Measurements from ENCODE around the gene GABRB1.

GABRB1 gene

DNA sequence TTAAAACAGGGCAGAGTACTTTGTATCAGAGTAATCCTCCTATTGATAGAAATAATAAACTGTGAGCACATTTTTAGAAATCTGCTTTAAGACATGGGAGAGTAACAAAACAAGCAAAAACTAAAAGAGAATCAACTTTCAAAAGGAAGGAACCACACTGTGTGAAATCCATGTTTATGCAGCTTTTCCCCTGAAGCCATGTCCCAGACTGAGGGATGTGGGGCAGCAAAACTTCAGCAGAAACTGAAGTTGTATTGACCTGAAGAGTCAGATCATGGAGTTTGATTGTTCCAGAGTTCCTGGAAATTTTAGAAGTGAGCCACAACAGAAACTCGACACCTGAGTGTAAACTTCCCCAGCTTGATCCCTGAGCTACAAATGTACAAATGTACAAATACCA lies 378.9 kb downstream of the GABRB1 start:
- no peak for DNase-seq

DNA sequence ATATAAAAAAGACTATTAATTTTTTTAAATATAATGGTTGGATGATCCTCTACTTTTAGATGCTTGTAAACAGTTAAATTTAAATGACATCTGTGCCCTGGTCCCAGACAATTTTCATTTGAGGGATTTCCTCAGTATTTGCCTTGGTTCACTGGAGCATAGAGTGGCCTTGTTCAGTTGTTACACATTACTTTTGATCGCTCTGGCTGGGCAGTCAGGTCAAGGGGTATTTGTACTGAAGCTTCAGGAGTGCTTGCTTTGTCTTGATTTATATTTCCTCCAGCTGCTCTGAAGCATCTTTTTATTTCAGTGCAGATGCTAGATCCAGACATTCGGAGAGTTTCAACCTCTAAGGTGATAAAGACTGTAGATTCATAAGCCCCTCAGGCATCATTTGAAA lies 382.2 kb downstream of the GABRB1 start:
- no peak for DNase-seq

DNA sequence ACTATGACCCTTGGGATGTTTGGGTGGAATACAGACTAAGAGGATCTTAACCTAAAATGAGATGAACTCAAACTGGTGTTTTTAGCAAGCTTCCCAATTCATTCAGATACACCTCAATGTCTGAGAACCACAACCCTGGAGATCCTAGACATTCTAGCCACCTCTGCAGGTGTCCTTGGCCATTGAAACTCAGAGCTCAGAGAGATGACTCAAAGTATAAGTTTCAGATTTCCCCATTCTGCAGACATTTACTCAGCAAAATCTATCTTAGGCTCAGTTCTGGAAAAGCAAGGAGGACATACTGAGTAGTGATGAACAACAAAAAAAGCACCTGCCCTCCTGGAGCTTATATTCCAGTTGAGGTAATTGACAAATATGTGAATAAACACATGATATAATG lies 384.4 kb downstream of the GABRB1 start:
- DNase-seq = no peak

DNA sequence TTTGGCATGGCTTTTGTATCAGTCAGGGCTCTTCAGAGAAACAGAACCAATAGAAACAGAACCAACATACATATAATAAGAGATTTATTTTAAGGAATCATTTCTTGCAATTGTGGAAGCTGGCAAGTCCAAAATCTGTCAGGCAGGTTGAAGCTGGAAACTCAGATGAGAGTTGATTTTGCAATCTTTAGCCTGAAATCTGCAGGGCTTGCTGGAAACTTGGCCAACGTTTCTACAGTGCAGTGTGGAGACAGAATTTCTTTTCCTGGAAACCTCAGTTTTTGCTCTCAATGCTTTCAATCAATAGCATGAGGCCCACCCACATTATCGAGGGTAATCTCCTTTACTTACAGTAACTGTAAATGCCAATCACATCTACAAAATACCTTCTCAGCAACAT lies 386.8 kb downstream of the GABRB1 start:
- no peak for DNase-seq

DNA sequence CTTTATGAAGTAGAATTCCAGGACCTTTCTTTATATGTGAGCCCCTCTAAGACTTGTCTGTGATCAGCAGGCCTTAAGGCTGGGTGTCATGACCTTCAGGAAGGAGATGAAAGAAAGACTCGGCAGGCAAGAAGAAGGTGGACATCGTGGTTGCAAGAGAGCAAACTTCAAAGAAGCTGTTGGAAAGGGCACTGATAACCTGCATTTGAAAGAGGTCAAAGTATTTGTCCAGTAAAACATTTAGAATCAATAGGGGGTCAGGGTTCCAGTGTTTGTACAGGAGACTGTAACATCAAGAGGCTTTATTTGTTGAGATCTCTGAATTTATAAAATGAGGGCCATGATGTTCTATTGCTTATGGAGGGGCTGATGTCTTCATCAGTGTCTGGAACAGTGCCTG lies 387.9 kb downstream of the GABRB1 start:
- no peak for DNase-seq

DNA sequence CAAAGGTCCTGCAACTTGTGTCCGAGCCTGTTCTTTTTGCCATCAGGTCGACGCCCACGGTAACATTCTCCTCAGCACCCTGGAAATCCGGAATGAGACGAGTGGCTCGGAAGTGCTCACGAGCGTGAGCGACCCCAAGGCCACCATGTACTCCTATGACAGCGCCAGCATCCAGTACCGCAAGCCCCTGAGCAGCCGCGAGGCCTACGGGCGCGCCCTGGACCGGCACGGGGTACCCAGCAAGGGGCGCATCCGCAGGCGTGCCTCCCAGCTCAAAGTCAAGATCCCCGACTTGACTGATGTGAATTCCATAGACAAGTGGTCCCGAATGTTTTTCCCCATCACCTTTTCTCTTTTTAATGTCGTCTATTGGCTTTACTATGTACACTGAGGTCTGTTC lies 394.3 kb downstream of the GABRB1 start:
- no peak for DNase-seq

DNA sequence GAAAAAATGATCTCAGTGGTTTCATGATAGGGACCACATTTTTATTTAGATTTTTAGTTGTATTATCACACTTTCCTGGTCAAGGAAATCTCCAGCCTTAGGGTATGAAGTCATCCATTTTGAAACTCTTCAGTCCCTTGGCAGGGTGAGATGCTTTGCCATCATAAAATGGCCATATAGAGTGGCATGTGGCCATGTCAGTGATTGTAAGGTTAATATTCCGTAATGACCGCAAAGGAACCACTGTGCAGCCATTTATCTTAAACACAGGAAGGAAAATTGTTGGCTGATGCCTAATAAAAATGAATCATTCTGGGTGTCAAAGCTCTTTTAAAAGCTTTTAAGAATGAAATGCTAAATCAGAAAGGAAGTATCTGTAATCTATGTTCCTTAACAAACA lies 396.6 kb downstream of the GABRB1 start:
- no peak for DNase-seq

DNA sequence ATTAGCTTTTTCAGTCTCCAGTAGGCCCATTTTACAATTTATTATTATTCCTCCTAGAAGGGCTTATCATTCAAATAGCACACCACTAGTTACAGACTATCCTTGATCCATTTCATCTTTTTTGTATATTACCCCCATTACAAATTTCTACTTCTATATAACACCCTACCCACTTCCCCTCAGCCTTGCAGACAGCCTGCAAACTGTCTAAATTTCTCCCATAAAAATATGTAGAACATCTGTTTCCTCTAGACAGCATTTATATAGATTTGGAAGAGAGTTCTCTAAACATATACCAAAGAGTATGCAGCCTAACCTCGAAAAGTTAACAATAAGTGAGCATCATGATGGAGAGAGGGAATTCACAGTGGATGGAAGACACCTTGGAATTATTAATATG lies 401.4 kb downstream of the GABRB1 start:
- peak in 1 of 2 donors; percentile 45 for DNase-seq

DNA sequence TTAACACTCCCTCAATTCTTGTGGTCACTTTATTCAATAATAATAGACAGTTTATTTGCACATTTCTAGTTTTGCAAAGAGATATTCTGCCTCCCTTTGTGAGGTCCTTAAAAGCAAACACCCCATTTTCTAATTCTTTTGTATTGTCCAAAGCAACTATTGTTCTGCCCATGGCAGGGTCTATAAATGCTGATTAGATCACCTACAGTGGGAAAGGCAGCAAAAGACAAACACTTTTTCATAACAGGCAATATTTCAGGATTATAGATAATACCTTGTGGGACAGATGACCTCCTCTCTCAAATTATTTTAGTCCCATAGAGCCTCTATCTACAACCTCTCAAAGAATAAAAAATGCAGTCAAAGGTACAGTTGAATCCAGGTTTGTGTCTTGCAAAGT lies 403.6 kb downstream of the GABRB1 start:
- DNase-seq = no peak

DNA sequence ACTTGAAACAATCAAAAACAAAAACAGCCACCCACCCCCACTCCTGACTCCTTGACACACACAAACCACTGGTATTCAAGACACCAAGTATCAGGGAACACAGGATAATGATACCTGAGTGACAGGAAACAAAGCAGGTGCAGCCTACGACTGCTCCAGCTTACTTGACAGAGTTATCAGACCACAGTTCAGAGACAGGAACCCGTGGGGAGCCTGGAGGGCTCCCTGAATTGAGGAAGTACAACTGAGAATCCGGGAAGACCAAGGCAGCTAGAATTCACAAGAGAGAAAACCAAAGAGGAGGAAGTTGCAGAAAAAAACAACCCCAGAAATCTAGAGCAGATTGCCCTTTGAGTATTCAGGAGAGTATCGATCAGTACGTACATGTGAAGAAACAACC lies 411.6 kb downstream of the GABRB1 start:
- peak in 1 of 2 donors; percentile 59 for DNase-seq

DNA sequence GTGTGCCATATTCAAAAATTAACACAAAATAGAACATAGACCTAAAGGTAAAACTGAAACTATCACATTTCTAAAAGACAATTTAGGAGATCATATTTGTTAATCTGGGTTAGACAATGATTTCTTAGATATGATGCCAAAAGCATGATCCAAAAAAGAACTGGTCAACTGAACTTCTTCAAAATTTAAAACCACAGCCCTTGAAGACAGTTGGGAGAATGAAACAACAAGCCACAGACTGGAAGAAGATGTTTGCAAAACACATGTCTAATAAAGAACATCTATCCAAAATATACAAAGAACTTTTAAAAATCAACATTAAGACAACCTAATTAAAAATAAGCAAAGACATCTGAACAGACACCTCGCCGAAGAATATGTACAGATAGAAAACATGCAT lies 412.7 kb downstream of the GABRB1 start:
- no peak for DNase-seq

DNA sequence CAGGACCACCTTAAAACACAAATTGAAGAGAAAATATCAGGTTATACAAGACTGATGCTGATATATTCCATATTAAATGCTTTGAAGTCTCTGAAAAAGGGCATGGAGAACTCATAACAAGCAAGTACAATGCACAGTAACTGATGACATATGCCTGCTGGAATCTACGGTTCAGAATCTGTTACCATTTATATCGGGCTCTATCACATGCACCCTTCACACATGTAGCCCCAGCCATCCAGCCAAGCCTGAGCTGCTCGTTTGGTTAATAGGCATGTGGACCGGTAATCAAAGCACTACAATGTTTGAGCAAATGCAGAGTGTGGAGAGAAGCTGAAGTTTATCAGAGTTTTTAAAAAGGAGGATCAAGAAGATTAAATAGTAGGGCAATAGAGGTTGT lies 420.3 kb downstream of the GABRB1 start:
- no peak for DNase-seq

DNA sequence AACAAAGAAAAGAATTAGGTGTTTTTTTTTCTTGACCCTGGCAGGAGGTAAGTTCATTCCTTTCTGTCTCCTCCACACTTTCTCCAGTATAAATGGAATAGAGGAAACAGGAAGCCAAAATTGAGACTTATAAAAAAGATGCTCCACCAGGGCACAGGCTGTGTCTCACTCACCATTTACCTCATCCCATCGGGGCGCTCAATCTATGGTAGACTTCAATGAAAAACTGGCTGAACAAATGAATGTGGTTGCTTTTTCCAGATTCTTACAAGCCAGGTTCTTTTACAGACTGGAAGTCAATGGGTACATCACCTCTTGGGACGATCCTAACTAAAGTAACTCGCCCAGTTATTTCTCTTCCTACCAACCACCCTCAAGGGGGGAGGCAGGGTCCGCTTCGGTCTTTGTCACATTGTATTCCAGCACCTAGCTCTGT lies 431.4 kb downstream of the GABRB1 start:
- DNase-seq = no peak

DNA sequence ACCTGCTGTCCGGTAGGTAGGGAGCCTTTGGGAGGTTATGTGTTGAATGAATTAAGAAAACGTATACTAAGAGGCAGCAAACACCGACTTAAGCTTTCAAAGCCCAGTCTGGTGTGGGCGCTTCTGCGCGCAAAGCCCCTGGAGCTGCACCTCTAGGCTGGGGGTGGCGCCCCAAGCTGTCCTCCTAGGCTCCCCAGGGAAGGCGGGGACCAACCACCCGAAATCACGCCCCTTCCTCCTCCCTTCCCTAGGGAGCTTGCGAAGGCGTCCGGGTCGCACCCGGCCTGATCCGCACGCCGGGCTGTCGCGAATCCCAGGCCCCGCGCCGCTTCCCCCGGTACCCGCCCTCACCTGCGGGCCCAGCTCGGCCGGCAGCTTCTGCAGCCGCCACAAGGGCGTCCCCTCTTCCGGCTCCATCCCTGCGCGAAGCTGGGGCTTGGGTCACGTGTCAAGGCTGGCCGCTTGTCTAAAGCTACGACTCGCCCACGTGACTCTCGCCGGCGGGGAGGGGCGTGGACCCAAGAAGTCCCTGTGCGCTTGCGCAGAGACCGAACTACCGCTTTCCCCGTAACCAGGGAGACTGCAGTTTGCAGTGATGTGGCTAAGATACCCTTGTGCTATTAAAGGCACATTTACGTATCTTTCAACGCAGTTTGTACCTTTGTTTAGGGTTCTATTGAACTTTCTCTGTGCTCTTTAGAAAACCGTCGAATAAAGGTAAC lies 432.0 kb downstream of the GABRB1 start, which contains the start of gene COMMD8:
TSS of gene COMMD8 (minus strand) at position 468 of the 722 bp plus-strand sequence. CDS start at position 417, 51 bp downstream.
- DNase-seq = peak; percentile 88 to 93

DNA sequence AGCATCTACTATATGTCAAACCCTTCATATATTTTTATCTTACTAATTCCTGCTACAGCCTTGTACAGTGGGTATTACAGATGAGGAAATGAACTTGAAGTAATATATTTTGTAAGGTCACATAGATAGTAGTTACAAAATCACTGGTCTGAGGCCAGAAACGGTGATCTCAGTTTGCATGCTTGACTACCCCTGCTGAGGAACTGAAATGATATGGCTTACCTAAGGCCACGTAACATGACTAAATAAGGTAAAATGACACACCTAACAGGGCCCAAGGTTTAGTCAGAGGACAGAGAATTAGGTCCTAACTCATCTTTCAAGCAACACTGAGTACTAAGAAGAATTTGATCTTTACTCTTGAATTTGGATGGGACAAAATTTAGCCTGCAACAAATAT lies 433.6 kb downstream of the GABRB1 start:
- DNase-seq = no peak

DNA sequence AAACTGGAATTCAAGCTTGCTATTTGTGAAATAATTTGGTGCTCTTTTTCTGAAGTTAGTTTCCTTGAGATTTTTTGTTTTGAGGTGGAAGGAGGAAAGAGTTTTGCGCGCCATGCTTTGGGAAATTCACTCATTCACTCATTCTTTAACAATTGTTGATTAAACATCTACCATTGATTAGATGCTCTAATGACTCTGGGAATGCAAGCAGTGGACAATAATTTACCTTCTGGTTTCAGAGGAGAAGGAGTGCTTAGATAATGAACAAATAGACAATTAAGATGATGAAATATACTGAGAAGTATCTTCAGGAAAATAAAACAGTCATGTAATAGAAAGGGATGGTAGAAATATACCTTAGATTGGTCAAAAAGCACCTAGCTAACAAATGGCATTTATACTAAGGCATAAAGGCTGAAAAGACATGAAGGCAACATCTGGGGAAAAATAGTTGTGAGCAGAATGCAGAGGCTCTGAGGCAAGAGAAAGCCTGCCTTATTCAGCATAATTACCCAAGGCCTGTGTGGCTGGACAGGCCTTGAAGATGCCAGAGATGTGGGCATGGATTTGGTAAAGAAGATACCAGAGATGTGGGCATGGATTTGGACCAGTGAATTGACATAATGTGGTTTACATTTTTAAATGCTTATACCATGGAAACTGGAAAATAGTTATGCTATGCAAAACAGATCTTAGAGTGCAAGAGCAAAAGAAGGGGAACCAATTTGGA lies 434.9 kb downstream of the GABRB1 start:
- DNase-seq = no peak

DNA sequence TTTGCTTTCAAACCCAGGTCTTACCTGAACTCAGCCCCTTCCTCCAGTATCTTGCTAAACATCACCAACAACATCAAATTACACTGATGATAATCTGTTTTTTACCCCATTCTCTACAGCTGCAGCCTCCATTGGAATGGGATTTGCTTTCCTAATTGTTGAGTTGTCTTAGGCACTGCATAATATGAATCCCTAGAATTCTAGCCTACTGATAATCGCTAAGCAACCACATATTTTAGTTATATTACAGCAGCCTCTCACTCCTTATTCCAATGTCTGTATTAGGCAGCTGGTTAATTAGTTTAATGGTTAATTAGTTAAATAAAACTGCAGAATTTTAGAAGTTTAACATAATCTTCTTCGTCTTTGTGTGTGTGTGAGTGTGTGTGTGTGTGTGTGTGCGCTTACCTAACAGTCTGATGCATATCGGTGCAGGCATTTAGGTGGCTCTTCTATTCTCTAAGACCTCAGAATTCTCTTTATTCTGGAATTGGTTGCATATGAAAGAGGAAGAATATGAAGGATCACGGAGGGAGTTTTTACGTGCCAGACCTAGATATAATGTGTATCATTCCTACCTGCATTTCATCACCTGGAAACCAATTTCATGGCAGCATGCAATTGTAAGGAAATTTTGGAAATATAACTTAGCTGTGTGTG lies 437.5 kb downstream of the GABRB1 start:
- DNase-seq = no peak

DNA sequence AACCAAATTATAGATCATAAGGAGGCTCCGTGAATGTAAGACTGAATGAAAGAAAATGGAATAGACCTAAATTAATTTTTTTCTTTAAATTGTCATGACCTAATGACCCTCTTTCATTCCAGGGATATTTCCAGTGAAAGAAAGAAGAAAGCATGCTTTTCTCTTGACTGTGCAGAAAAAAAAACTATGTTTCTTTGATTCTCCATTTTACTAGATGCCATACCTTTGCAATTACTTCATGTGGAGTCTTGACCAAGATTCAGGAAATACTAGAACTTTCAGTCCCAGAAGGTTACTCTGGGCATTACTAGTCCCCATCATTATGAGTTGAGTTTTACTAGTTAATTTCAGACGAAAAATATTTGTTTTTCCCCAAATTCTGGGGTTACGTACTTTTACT lies 438.6 kb downstream of the GABRB1 start:
- no peak for DNase-seq

DNA sequence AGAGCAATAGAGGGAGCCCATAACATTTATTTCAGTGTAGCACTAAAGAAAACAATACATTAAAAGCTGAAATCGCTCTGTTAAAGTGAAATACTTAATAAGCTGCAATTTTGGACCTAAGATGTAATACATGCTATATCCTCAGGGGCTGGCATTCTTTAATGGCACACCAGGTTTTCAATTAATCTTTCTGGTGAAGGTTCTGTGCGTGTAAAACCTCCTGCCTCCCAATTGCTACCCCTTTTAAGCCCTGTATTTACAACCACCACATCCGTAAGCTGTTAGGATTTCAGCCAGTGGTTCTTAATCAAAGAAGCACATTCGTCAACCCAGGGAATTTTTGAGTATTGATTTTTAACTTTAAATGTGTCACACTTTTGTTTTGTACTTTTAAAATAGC lies 439.7 kb downstream of the GABRB1 start:
- DNase-seq = no peak

DNA sequence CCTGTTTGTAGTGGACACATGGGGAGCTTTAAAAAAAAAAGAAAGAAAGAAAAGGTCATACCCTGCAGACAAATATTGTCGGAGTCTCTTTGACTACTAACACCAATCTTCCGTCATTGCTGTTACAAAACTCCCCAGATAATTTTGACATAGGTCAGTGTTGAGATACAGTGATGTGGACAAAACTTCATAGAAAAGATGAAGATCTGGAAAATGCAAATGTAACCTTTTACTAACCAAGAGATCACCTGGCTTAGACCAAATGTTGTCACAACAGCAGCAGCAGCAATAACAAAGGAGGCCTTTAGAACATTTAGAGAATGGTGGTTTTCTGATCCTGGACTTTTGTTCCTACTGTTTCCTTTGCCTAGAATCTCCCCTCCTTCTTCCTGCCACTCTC lies 440.2 kb downstream of the GABRB1 start:
- DNase-seq = no peak

DNA sequence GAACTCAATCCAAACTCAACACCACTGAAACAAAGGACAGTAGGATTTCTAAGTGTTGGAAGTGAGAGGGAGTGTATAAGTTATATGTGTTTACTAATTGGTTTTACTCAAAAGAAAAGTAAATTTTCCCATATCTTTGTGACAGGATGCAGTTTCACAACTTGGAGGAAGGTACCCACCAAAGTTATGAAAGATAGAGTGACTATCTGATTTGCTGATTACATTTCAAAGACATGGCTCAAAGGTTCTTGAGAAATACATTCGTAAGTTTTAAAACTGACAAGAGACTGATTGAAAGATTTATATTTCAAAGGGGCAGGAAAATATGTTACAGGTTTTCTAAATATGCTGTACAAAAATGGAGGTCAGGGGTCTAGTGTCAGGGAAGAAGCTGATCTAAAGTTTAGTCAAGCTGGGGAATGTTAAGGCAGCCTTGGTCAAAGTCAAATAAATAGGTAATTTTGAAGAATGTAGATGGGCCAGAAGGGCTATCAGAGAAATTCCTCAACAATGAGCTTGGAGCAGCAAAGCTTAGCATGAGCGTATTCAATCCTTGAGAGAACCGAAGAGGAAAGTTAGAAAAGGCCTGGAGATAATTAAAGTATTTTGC lies 441.9 kb downstream of the GABRB1 start:
- no peak for DNase-seq

DNA sequence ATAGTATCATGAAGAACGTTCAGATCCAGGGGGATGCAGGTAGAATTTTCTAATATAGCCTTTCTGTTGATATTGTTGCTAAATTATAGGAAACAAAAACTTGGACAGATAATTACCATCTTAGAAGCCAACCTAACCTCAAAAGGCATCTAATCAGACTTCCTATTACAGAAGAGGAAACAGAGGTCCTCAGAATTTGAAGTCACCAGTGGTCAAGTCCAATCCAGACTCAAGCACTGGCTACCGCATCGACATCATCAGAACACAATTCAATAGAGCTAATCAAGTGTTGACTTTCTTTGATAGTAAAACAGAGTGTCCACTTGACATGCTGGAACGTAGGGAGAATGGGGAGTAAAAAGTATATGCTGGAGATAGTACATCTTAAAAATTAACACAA lies 443.4 kb downstream of the GABRB1 start:
- no peak for DNase-seq

DNA sequence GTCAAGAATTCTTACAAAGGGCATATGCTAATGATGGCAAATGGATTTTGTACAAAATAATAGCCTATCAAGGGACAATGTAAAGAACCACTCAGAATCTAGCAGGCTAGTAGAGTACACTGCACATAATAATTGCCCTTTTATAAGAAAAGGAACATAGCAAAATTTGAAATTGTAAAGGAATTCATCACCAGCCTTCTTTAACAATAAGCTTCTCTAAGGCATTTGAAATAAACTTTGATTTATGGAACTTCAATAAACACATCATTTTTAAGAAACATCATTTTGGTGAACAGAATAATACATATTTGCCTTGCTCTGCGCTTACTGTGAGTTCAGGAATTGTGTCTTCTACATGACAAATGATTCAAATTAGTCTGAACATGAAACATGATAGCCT lies 444.0 kb downstream of the GABRB1 start:
- DNase-seq = no peak

Data from bone marrow (tissue), 2 donors.